GM12878 (cell line): ENCODE measurements around the gene PRKG1. TPM values are rescaled to one million over a fixed set of nuclear protein-coding genes. Genes with fewer than 3 reads are reported as not detected.

Experiments
- ATAC-seq: fragments of 200-7000 bp; cut with Tn5 transposase; 3 replicates; pipeline ENCODE4 v1.9.1; 2020; ENCODE audit warnings: mild to moderate bottlenecking, moderate library complexity
- BruUV-seq: library from RNA; stranded (reverse); fragments of 400-500 nt; replicated peaks from 2 replicates; lab custom pipeline; 2021; lab: Mats Ljungman, UMichigan
- CTCF ChIA-PET: fragments of 300-600 bp; sonication (Branson Sonifier 250); formaldehyde crosslinking; extraction: SDS; loops from one replicate; lab custom pipeline; 2021; ENCODE audit warnings: inconsistent platforms; lab: Yijun Ruan, JAX
- POLR2A ChIA-PET: fragments of 350-600 bp; formaldehyde crosslinking; extraction: SDS; loops from one replicate; lab custom pipeline; 2021; ENCODE audit warnings: inconsistent platforms; lab: Charles Lee
- RAD21 ChIA-PET: fragments of 300-600 bp; sonication (Branson Sonifier 250); formaldehyde crosslinking; loops from one replicate; lab custom pipeline; 2023; ENCODE audit warnings: antibody characterized with exemption; ENCODE audit not compliant: unreplicated experiment; lab: Charles Lee
- SMC1A ChIA-PET: fragments of 300-600 bp; sonication (Branson Sonifier 250); formaldehyde crosslinking; loops from one replicate; lab custom pipeline; 2023; ENCODE audit not compliant: unreplicated experiment, uncharacterized antibody; lab: Charles Lee
- DNase-seq: peaks from one replicate; pipeline ENCODE4 v3.0.0-alpha.2; 2011; ENCODE audit warnings: low read depth, low spot score
- FAIRE-seq: peaks from 3 replicates; lab custom pipeline; 2011; peaks lifted over from hg19 to GRCh38; lab: Jason Lieb, UNC
- H2AFZ ChIP-seq: 2 replicates; pipeline ENCODE4 v1.6.0; 2011; ENCODE audit warnings: low read depth, low read length, control low read depth; ENCODE audit not compliant: control insufficient read depth
- H3K27ac ChIP-seq: 2 replicates; pipeline ENCODE4 v1.5.1; 2011; ENCODE audit warnings: control low read depth; ENCODE audit not compliant: control insufficient read depth, insufficient read depth
- H3K27me3 ChIP-seq, 2 experiments: replicated peaks in 1 of 2; 2 replicates each; pipeline versions ENCODE4 v1.6.0 to v1.6.1; 2011; ENCODE audit warnings: low read length in 1 of 2; ENCODE audit not compliant: control insufficient read depth in 2 of 2, insufficient read depth in 2 of 2
- H3K36me3 ChIP-seq, 2 experiments: 2 replicates each; pipeline ENCODE4 v1.5.1; 2011; ENCODE audit warnings: low read length in 1 of 2; ENCODE audit not compliant: control insufficient read depth in 2 of 2, insufficient read depth in 2 of 2
- H3K4me1 ChIP-seq: 2 replicates; pipeline ENCODE4 v1.6.1; 2011; ENCODE audit warnings: mild to moderate bottlenecking, low read length, moderate library complexity, mixed read lengths; ENCODE audit not compliant: control insufficient read depth, insufficient read depth
- H3K4me2 ChIP-seq: 2 replicates; pipeline ENCODE4 v1.6.0; 2011; ENCODE audit warnings: control low read depth; ENCODE audit not compliant: control insufficient read depth, insufficient read depth
- H3K4me3 ChIP-seq: fragments of 200-600 bp; sonication (generic); 2 replicates; pipeline ENCODE4 v1.5.1; 2016
- H3K79me2 ChIP-seq: 2 replicates; pipeline ENCODE4 v1.6.0; 2011; ENCODE audit warnings: low read length; ENCODE audit not compliant: control insufficient read depth, insufficient read depth
- H3K9ac ChIP-seq: 2 replicates; pipeline ENCODE4 v1.8.0; 2011; ENCODE audit warnings: low read length, control low read depth, mixed read lengths; ENCODE audit not compliant: control insufficient read depth, insufficient read depth
- H3K9me3 ChIP-seq: replicated peaks from 3 replicates; pipeline ENCODE4 v1.5.1; 2011; ENCODE audit warnings: mild to moderate bottlenecking, low read length; ENCODE audit not compliant: control insufficient read depth, insufficient read depth
- H4K20me1 ChIP-seq: 2 replicates; pipeline ENCODE4 v1.6.0; 2011; ENCODE audit not compliant: control insufficient read depth, insufficient read depth
- DPF2 ChIP-seq: fragments of 450-650 bp; IDR thresholded peaks from 2 replicates; pipeline ENCODE4 v1.6.1; 2017; ENCODE audit warnings: mild to moderate bottlenecking
- E4F1 ChIP-seq: fragments of 450-650 bp; IDR thresholded peaks from 2 replicates; pipeline ENCODE4 v1.6.1; 2018; ENCODE audit warnings: borderline replicate concordance, mild to moderate bottlenecking; ENCODE audit not compliant: partially characterized antibody
- EGR1 ChIP-seq, 2 experiments: IDR thresholded peaks; 1 replicate in 1 of 2; 2 replicates in 1 of 2; pipeline ENCODE4 v1.6.1; 2011 to 2012; ENCODE audit warnings: low read depth in 2 of 2, low read length in 2 of 2, borderline replicate concordance in 1 of 2, mild to moderate bottlenecking in 1 of 2, moderate library complexity in 1 of 2
- IRF4 ChIP-seq: IDR thresholded peaks from 2 replicates; pipeline ENCODE4 v1.6.1; 2011; ENCODE audit warnings: low read depth, low read length
- MTA3 ChIP-seq: IDR thresholded peaks from 2 replicates; pipeline ENCODE4 v1.6.1; 2012; ENCODE audit warnings: low read length, inconsistent platforms, borderline replicate concordance
- NBN ChIP-seq: fragments of 450-650 bp; IDR thresholded peaks from 2 replicates; pipeline ENCODE4 v1.6.1; 2016
- PML ChIP-seq: IDR thresholded peaks from 2 replicates; pipeline ENCODE4 v1.6.1; 2012; ENCODE audit warnings: low read length, inconsistent platforms
- POLR2A ChIP-seq: IDR thresholded peaks from 2 replicates; pipeline ENCODE4 v1.6.1; 2011; ENCODE audit warnings: low read depth, mild to moderate bottlenecking, low read length
- SIN3A ChIP-seq: IDR thresholded peaks from 2 replicates; pipeline ENCODE4 v1.6.1; 2012; ENCODE audit warnings: low read depth, low read length, improper control_type of control experiment
- SREBF1 ChIP-seq: IDR thresholded peaks from 2 replicates; pipeline ENCODE4 v1.6.1; 2012; ENCODE audit warnings: mild to moderate bottlenecking, low read length
- SREBF2 ChIP-seq: IDR thresholded peaks from 2 replicates; pipeline ENCODE4 v1.6.1; 2012; ENCODE audit warnings: mild to moderate bottlenecking, low read length
- USF1 ChIP-seq: IDR thresholded peaks from 2 replicates; pipeline ENCODE4 v1.6.1; 2011; ENCODE audit warnings: borderline replicate concordance, low read depth, mild to moderate bottlenecking, moderate library complexity, mixed read lengths, low read length; ENCODE audit not compliant: insufficient read depth; ENCODE audit errors: extremely low read length
- ZNF217 ChIP-seq: fragments of 450-650 bp; IDR thresholded peaks from 2 replicates; pipeline ENCODE4 v1.6.1; 2017; ENCODE audit warnings: antibody characterized with exemption, mild to moderate bottlenecking
- WGBS: methylation state at CpG from one replicate; pipeline ENCODE4 v1.1.6; 2016; ENCODE audit warnings: low lambda C conversion rate; ENCODE audit not compliant: insufficient replicate concordance, insufficient coverage; ENCODE audit errors: missing lambda C conversion rate; 5-methylcytosine and 5-hydroxymethylcytosine counted together
- in situ Hi-C: fragments of 300-500 bp; cut with MboI; formaldehyde crosslinking; loops from 9 replicates; pipeline ENCODE4 v1.14.3; 2018; ENCODE audit warnings: mixed read lengths
- intact Hi-C: fragments of 100-400 bp; cut with micrococcal nuclease; formaldehyde crosslinking; loops from one replicate; pipeline ENCODE4 v1.14.2; 2022; ENCODE audit not compliant: unreplicated experiment
- polyA plus RNA-seq, 11 experiments: library from polyadenylated mRNA; depleted of rRNA in 4 of 11; unstranded in 6 of 11; stranded (reverse) in 5 of 11; fragments of >200 nt; fragmentation: Nextera tagmentation in 4 of 11; fragmentation: Illumina TruSeq in 1 of 11; extraction: Ambion mirVana in 4 of 11; extraction: Trizol in 1 of 11; gene quantifications; 1 replicate in 1 of 11; 2 replicates in 10 of 11; pipeline versions ENCODE4 v1.2.1 to v1.2.3, GENCODE V29; 2011 to 2016; ENCODE audit warnings: inconsistent platforms in 2 of 11, missing spikeins in 2 of 11, low read depth in 1 of 11
- total RNA-seq, 4 experiments: library from RNA; depleted of rRNA in 3 of 4; stranded (reverse); fragments of >200 nt in 3 of 4; fragmentation: Illumina TruSeq in 1 of 4; extraction: Trizol in 1 of 4; gene quantifications; 2 replicates each; pipeline versions ENCODE4 v1.2.1 to v1.2.3, GENCODE V29; 2013 to 2021
- TF ChIP-seq, protein P1 (sequence below): fragments of 450-650 bp; formaldehyde crosslinking; IDR thresholded peaks from 2 replicates; pipeline ENCODE4 v1.4.0; 2020; ENCODE audit warnings: mild to moderate bottlenecking, moderate library complexity
- TF ChIP-seq, protein P2 (sequence below): fragments of 450-650 bp; IDR thresholded peaks from 2 replicates; pipeline ENCODE4 v1.6.1; 2016; ENCODE audit warnings: mild to moderate bottlenecking

PRKG1 gene
- total and polyA plus RNA-seq, 10 of the 15 experiments (the other 5 are each of a cell fraction or from before 2014, with no cell fraction given): 0.04 to 0.05 TPM; not detected in 8

- H3K4me1 ChIP-seq: no peaks in the 10 kb centered on the region
- ChIA-PET RAD21 (no interaction called here), POLR2A (no interaction called here), SMC1A (no interaction called here), CTCF (no interaction called here)
- BruUV-seq: no TSS peak
- DNase-seq: no peak
- no peak overlapping the region for H2AFZ ChIP-seq
- in situ Hi-C loops: no loop called here
- H3K36me3 ChIP-seq: no peaks in the 10 kb centered on the region
- H4K20me1 ChIP-seq: no peaks in the 10 kb centered on the region
- 0% methylated on average over 1 of the region's 1 CpG for WGBS
- no peaks in the 10 kb centered on the region for H3K9me3 ChIP-seq
- no peaks in the 10 kb centered on the region for H3K79me2 ChIP-seq
- H3K27me3 ChIP-seq: no peaks in the 10 kb centered on the region
- no peak for FAIRE-seq
- H3K4me2 ChIP-seq: no peak overlapping the region
- H3K9ac ChIP-seq: no peak overlapping the region
- ATAC-seq: no peak
- intact Hi-C loops: no loop called here
- no peak overlapping the region for H3K27ac ChIP-seq
- no peak overlapping the region for H3K4me3 ChIP-seq
- TF ChIP-seq, protein P1, sequence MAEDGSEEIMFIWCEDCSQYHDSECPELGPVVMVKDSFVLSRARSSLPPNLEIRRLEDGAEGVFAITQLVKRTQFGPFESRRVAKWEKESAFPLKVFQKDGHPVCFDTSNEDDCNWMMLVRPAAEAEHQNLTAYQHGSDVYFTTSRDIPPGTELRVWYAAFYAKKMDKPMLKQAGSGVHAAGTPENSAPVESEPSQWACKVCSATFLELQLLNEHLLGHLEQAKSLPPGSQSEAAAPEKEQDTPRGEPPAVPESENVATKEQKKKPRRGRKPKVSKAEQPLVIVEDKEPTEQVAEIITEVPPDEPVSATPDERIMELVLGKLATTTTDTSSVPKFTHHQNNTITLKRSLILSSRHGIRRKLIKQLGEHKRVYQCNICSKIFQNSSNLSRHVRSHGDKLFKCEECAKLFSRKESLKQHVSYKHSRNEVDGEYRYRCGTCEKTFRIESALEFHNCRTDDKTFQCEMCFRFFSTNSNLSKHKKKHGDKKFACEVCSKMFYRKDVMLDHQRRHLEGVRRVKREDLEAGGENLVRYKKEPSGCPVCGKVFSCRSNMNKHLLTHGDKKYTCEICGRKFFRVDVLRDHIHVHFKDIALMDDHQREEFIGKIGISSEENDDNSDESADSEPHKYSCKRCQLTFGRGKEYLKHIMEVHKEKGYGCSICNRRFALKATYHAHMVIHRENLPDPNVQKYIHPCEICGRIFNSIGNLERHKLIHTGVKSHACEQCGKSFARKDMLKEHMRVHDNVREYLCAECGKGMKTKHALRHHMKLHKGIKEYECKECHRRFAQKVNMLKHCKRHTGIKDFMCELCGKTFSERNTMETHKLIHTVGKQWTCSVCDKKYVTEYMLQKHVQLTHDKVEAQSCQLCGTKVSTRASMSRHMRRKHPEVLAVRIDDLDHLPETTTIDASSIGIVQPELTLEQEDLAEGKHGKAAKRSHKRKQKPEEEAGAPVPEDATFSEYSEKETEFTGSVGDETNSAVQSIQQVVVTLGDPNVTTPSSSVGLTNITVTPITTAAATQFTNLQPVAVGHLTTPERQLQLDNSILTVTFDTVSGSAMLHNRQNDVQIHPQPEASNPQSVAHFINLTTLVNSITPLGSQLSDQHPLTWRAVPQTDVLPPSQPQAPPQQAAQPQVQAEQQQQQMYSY (CRISPR knock-in tag): no peak
- TF ChIP-seq EGR1 (IDR thresholded peaks at IDR 0.05; ENCODE audit: borderline replicate concordance in 1 of 2, low read depth in 2 of 2, low read length in 2 of 2) (no peak), MTA3 (no peak), NBN (no peak), USF1 (no peak), SIN3A (no peak), IRF4 (no peak), ZNF217 (no peak), SREBF1 (no peak), DPF2 (no peak), E4F1 (no peak), POLR2A (no peak), PML (no peak), SREBF2 (no peak)
- TF ChIP-seq, protein P2, sequence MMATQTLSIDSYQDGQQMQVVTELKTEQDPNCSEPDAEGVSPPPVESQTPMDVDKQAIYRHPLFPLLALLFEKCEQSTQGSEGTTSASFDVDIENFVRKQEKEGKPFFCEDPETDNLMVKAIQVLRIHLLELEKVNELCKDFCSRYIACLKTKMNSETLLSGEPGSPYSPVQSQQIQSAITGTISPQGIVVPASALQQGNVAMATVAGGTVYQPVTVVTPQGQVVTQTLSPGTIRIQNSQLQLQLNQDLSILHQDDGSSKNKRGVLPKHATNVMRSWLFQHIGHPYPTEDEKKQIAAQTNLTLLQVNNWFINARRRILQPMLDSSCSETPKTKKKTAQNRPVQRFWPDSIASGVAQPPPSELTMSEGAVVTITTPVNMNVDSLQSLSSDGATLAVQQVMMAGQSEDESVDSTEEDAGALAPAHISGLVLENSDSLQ: no peak
These were observed 157.5 kb downstream of the PRKG1 start for GRCh38 chr10:51231754-51232153.
